ENCODE measurements around the gene PTPRE.

DNA sequence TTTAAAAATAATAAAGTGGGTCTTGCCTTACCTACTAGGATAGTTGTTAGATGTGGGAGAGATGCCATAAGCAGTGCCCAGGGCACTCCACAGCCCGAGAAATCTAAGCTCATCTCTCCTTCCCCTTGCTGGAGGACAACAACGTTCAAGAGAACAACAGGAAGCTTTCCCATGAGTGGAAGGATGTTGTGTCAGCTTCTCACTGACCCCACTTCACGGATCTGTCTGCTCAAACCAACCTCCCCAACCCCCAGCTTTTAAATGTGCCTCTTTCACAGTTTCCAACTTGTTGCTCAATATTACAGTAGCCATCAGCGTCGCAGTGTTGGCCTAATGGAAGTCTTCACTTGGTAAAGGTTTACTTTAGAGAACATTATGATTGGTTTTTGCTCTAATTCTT, 72.1 kb downstream of the PTPRE start:
- no peak for TF ChIP-seq POLR2A (IDR thresholded peaks at IDR 0.05)
- TF ChIP-seq, protein P1, sequence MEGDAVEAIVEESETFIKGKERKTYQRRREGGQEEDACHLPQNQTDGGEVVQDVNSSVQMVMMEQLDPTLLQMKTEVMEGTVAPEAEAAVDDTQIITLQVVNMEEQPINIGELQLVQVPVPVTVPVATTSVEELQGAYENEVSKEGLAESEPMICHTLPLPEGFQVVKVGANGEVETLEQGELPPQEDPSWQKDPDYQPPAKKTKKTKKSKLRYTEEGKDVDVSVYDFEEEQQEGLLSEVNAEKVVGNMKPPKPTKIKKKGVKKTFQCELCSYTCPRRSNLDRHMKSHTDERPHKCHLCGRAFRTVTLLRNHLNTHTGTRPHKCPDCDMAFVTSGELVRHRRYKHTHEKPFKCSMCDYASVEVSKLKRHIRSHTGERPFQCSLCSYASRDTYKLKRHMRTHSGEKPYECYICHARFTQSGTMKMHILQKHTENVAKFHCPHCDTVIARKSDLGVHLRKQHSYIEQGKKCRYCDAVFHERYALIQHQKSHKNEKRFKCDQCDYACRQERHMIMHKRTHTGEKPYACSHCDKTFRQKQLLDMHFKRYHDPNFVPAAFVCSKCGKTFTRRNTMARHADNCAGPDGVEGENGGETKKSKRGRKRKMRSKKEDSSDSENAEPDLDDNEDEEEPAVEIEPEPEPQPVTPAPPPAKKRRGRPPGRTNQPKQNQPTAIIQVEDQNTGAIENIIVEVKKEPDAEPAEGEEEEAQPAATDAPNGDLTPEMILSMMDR (IDR thresholded peaks at IDR 0.05): no peak

All from body of pancreas (tissue), 4 donors.